NCI-H146 treated with DMSO at 0.1 percent for 48 hours (cell line): ENCODE measurements around the gene DTX2.
"Not testable (repeated sequence)": the region's sequence is repeated elsewhere in the genome, so short reads cannot be mapped to it uniquely, and the experiment has no call there.

Experiments used
- DNase-seq: peaks from one replicate; lab custom pipeline; 2025; ENCODE audit not compliant: unreplicated experiment; lab: John Stamatoyannopoulos, UW

Gene DTX2

DNA sequence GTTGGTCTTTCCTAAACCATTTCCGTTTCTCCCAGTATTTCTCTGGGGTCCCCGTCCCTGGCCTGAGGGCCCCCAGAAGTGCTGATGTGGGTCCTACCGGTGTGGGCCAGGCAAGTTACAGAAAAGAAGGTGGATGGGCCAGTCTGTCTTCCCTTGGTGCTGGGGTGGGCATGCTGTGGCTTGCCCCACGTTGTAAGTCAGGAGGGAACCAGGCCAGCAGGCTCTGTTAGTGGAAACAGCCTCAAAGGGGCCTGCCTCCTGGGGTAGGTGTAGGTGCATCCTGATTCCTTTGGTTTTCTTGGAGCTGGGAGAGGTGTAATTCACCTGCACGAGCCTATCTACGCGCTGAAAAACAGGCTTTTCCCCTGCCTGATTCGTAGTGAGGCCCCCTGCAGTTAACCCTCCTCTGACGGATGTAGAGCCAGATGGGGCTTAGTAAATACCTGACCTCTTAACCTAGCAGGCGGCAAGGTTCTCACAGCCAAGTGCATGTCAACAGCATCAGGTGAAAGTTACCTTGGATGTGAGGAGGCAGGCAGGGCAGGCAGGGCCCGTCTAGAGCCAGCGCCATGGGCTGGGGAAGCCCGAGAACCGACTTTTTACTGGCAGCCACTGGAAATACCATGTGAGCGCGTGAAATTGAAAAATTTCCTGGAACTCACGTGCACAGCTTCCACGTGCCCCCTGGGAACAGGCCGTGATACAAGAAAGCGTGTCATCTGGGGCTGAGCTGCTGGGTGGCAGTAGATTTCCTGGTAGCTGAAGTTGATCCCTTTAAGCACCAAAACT lies 24.5 kb downstream of the DTX2 start:
- DNase-seq: not testable (repeated sequence)

DNA sequence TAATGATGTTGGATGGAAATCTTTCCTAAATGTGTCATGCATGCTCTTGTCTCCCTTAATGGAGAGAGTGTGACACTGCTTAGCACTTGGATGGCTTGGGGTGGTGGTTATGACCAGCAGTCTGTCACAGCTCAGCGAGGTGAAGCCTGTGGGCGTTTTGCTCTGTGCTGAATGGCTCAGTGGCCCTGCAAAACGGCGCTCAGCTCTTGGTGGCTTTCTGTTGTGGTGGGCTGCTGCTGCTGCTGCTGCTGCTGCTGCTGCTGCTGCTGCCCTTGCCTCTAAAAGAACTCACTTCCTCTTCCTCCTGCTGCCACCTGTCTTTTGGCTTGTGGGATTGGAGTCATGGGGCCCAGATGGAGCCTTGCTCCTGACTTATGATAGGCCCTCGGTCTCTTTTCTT lies 25.1 kb downstream of the DTX2 start:
- DNase-seq: not testable (repeated sequence)

DNA sequence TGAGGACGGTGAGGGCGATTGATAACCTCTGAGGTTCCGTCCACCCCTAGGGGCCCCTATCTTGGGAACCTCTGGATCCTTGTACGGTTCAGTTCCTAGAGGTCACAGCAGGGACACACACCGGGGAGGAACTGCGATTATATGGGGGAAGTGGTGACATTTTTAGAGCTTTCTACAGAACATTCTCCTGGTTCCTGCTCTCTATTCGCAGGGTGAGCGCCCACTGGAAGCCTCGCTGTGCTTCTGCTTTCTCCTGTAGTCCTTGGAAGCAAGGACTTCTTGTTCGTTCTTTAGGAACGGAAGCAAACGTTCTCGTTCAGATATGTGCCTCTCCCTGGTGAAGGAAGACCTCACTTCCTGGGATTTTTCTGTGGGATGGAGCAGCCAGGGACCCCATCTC lies 26.5 kb downstream of the DTX2 start:
- DNase-seq: not testable (repeated sequence)

DNA sequence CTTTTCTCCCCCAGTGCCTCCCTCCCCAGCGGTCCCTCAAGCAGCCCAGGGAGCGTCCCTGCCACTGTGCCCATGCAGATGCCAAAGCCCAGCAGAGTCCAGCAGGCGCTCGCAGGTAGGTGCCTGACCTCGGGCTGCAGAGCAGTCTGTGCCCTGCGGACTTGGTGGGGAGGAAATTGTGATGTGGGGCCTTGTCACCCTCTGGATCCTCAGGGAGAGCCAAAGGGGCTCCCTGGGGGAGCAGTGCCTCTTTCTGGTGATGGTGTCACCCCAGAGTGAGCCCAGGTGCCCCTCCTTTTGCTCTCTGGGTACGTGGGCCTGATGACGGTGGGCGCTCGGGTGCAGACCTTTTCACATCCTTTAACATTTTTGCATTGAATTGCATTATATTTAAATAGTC lies 30.6 kb downstream of the DTX2 start:
- DNase-seq: not testable (repeated sequence)

DNA sequence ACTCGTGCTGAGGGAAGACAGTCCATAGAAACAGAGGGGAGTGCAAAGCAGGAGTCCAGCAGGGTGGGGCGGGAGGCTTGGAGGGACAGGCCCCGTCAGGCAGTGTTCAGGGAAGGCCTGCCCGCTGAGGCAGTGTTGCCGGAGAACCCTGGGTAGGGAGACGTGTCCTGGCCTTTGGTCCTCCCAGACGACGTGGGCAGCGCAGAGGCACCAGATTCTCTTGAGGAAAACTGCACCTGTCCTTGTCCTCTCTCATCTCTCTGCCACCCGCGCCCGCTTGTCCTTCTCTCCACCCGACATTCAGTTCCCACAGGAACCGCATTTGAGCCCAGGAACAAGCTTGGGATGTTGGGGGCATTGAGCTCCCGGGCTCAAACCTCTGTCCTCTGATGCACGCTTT lies 34.2 kb downstream of the DTX2 start:
- DNase-seq: not testable (repeated sequence)

DNA sequence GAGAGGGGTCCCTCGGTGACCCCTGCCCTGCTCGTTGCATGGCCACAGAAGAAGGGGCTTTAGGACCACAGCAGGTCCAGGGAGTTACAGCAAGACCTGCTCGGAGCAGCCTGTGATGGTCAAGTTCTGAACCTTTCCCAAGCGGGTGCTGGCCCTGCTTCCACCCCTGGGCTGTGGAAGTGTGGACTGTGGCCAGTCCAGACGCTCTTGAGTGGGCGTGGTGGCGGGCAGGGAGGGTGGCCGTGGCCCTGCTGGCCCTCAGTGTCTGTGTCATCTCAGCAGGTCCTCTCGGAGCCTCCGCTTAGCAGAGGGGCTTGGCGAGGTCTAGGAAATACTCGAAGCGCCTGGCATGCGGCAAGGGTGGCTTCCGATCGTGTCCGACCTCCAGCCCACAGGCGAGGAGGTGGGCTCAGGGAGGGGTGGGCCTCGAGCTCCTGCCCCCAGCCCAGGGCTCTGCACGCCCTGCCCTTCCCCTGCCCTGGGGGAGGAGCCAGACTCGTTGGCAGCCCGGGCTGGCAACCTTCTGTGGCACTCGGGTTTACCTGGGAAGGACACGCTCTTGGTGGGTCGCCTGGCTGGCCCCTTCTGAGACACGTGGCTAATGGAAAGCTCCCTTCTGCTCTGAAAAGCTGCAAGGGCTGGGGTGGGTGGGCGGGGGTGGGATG lies 36.5 kb downstream of the DTX2 start:
- DNase-seq: not testable (repeated sequence)

DNA sequence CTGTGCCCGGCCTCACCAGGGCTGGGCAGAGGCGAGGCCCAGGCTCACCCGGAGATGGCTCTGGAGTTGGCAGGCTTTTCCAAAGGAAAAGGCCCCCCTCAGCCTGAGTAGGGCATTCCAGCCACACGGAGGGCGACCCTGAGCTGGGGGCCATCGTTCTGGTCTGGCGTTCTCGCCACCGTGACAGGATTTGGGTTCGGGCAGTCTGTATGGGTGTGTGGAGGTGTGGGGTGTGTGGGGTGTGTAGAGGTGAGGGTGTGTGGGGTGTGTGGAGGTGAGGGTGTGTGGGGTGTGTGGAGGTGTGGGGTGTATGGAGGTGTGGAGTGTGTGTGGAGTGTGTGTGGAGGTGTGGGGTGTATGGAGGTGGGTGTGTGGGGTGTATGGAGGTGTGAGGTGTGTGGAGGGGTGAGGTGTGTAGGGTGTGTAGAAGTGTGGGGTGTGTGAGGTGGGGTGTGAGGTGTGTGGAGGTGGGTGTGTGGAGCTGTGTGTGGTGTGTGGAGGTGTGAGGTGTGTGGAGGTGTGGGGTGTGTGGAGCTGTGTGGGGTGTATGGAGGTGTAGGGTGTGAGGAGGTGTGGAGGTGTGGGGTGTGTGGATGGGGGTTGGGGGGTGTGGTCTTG lies 37.2 kb downstream of the DTX2 start:
- not testable (repeated sequence) for DNase-seq

DNA sequence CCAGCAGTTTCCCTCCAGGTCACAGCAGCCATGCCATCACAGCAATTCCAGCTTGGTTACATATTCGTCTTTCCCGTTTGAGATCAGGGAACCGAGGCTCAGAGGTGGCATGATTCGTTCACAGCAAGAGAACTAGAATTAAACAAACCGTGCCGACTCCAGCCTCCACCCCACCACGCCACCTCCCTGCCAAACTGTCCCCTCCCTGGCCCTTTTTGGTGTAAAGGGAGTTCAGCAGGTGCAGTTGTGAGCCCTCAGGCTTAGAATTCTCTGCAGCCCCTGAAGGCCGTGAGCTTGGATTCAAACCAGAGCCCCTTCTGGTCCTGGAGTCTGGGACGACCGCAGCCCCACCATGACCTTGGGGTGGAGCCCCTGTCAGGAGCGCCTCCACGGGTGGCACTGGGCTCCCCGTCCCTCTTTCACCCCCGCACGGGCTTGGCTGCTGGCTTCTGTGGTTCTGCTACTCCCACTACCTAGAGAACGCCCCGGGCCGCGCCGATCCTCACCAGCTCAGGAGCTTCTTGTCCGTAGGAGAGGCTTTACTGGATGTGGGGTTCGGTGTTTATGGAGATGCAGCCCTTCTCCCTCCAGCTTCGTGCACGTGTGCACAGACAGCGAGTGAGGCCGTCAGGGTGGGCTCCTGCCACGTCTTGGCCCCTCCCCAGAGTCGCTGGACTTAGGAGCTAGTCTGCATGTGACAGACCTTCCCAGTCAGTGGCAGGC lies 37.9 kb downstream of the DTX2 start:
- not testable (repeated sequence) for DNase-seq

DNA sequence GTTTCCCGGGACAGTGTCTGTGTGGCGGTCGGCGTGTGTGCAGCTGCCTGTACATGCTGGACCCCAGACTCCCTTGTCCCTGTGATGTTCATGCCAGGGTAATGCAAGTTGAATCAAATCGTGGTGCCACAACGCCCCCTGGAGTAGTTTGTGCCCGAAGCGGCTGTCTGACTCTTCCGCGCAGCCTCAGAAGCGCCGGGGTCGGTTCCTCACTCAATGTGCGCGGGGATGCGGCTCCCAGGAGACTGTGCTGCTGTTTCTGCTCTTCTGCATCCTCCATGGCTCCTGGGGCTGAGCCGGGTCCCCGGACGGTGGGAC lies 38.4 kb downstream of the DTX2 start:
- DNase-seq: not testable (repeated sequence)

DNA sequence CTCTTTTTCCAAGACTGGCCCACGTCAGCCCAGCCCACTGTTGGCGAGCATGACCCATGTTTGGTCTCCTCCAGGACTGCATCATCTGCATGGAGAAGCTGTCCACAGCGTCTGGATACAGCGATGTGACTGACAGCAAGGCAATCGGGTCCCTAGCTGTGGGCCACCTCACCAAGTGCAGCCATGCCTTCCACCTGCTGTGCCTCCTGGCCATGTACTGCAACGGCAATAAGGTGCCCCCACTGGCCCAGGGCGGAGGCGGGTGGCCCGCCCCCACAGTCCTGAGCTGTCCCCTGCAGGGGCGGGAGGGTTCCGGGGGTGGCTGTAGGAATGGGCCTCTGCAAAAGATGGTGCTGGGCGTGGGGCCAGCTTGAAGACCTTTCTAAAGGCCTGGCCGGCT lies 40.7 kb downstream of the DTX2 start:
- not testable (repeated sequence) for DNase-seq

DNA sequence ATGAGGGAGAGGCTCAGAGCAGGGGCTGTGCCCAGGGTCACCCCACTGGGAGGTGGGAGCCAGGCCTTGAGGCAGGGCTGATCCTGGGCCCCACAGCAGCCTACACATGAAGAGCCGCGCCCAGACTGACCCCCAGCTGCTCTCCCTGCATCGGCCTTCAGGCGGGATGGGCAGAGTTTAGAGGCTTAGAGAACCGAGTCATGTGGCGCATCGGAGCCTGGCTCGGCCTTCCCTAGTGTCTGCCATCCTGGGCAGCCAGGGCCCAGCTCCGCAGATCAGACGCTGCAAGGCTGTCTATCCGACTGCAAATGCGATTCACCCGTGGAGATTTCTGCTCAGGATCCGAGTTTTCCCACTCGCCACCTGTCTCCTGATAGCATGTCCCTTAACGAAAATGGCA lies 41.3 kb downstream of the DTX2 start:
- DNase-seq: not testable (repeated sequence)

DNA sequence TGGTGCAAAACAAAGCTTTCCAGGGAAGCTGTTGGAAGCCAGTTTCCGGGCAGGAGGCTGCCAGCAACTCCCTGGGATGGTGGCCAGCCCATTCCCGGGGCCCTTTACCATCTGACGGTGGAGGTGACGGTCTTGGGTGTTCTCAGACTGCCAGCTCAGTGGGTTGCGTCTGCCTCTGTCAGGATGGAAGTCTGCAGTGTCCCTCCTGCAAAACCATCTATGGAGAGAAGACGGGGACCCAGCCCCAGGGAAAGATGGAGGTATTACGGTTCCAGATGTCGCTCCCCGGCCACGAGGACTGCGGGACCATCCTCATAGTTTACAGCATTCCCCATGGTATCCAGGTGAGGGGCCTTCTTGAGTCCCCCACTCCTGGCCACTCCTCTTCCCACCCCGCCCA lies 41.7 kb downstream of the DTX2 start:
- not testable (repeated sequence) for DNase-seq

DNA sequence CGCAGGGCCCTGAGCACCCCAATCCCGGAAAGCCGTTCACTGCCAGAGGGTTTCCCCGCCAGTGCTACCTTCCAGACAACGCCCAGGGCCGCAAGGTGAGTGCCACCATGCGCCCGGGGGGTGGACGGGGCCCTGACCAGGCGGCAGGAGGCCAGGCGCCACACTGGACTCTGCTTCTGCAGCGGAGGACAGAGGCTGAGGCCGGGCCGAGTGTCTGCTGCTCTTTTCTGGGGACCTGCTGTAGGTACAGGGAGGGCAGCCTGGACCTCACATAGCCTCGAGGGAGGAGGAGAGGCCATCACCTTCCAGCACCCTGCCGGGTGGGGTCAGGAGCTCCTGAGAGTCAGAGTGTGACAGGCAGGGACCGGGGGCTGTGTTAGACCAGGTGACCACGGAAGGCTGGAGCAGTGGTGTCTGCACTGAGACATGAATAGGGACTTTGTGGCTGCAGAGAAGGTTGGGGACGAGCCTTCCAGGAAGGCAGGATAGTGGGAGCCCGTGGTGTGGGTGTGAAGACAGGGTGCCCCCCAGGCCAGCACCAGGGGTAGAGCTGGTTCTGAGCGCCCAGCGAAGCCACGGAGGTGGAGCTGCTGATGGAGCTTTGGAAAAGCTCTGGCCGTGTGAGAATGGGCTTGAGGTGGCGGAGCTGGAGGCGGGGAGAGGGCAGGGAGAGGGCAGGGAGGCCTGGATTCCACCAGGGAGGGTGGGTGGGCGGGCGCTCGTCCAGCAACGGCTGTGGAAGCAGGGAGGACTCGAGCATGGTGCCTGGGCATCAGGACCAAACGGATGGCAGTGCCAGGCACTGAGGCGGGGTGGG lies 43.0 kb downstream of the DTX2 start:
- DNase-seq: not testable (repeated sequence)

DNA sequence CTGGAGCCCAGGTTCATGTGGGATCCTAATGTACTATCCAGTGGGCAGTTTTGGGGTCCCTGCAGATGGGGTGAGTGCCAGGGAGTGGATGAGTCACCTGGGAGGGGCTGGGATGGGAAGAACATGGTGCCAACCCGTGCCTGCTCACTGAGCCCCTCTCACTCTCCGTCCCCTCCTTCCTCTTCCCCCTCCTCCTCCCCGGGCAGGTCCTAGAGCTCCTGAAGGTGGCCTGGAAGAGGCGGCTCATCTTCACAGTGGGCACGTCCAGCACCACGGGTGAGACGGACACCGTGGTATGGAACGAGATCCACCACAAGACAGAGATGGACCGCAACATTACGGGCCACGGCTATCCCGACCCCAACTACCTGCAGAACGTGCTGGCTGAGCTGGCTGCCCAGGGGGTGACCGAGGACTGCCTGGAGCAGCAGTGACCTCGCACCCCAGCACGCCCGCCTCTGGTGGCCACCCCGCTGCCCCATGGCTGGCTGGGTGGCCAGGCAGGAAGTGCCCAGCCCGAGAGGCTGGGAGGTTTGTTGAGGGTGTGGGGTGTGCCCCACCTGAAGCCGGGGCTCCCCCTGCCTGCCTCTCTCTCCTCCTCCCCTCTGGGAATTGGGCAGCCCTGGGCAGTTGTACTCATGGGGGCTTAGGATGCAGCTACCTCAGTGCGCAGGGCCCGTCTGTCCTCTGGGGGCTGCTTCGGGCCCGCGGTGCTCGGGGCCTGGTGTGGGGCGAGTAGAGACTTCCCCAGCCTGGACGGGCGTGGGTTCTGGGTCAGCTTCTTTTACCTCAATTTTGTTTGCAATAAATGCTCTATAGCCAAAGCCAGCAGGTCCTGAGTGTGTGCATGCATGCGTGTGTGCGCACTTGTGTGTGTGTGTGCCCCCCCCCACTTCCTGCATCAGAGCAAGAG lies 43.9 kb downstream of the DTX2 start:
- no peak for DNase-seq

DNA sequence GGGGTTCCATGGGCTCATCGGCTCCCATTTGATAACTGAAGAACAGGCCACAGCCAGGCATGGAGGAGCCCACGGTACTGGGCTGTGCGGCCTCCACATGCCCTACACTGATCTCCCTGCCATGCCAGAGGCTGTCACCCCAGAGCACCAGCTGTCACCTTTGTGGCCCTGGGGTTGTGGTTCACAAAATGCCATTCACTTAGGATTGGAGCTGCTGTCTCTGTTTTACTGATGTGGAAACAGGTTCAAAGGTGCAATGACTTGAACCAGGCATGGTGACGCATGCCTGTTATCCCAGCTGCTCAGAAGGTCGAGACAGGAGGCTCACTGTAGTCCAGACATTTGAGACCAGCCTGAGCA lies 44.6 kb downstream of the DTX2 start:
- DNase-seq: no peak

DNA sequence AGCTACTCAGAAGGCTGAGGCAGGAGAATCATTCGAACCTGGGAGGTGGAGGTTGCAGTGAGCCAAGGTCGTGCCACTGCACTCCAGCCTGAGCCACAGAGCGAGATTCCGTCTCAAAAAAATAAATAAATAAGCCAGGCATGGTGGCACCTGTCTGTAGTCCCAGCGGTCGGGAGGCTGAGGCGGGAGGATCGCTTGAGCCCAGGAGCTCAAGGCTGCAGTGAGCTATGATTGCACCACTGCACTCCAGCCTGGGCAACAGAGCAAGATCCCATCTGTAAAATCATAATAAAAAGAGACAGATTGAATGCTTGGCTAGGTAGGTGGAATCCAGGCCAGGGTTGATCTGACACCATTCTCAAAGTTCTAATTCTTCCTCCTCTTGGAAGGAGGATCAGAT lies 45.1 kb downstream of the DTX2 start:
- DNase-seq: not testable (repeated sequence)

DNA sequence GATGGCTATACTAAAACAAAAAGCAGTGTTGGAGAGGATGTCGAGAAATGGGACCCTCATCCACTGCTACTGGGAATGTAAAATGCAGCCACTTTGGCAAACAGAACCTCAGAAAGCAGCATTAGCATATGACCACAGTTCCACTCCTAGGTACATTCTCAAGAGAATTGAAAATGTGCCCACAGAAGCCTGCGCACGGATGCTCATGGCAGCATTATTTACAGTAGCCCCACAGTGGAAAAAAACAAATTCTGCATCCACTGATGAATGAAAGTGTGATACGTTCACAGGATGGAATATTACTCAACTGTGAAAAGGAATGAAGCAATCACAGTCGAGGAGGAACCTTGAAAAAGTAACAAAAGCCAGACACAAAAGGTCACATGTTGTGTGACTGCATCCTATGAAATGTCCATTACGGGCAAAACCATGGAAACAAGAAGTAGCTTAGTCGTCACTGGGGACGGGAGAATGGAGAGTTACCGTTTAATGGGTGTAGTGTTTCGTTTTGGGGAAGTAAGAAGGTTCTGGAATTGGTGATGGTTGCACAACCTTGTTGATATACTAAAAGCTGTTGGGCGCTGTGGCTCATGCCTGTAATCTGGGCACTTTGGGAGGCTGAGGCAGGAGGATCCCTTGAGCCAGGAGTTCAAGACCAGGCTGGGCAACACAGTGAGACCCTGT lies 46.4 kb downstream of the DTX2 start:
- DNase-seq: no peak

DNA sequence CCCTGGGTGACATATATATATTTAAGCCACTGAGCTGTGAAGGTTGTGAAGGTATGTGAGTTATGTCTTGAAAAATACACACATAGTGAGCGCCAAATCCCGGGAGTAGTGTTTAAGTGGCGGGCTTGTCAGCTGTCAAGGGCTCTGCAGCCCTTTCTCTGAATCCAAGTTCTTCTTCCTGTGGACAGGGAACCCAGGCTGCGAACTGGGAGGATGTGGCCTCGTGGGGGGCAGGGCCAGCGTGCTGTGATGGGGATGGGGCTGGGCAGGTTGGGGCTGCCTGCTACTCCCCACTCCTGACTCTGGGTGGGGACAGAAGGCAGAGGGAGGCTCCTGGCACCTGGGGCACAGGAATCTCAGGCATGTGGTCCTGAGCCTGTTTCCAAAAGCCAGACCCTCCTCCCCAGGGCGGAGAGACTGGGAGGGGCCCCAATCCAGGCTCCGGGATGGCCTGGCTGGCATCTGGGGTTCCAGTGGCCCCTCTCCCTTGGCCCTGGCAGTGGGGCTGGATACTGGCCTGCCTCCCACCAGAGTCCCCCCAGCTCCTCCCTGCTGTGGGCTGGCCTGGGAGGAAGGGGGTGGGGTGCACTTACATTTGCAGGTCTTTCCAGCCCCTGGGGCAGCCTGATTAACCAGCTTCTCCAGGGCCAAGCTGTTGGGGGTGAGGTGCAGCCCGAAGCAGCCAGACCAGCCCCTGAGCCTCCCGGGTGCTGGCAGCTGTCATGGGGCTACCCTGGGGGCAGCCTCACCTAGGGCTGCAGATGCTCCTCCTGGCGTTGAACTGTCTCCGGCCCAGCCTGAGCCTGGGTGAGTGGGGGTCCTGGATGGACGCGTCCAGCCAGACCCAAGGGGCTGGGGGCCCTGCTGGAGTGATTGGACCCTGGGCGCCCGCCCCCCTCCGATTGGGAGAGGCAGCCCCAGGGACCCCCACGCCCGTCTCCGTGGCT lies 48.7 kb downstream of the DTX2 start, which contains the start of gene UPK3B:
Gene UPK3B (plus strand): TSS at position 622 of the 947 bp plus-strand sequence. CDS start 101 bp downstream, at position 723.
- no peak for DNase-seq
